ENCODE results near the gene GTSE1. TPM values are rescaled to one million over a fixed set of nuclear protein-coding genes. Genes with fewer than 3 reads are reported as not detected.

The GTSE1 gene
- total and polyA plus RNA-seq, 2 of the 13 experiments (the other 11 are each of a cell fraction or from before 2014, with no cell fraction given), result 10.7 to 13.5 TPM

GRCh38 chr22:46250035-46250782, 46.5 kb upstream of the GTSE1 start, which contains the start of gene CDPF1 (continued):
- TF ChIP-seq HNF1A (IDR thresholded peaks at IDR 0.05; ENCODE audit: low read depth), result no peak
- peak; percentile 75; the same call in 1 of the 2 replicates for TF ChIP-seq HNF1A (CRISPR knock-in tag; IDR thresholded peaks at IDR 0.05; ENCODE audit: borderline replicate concordance)
- peak; percentile 89 for TF ChIP-seq ZFX (CRISPR knock-in tag; IDR thresholded peaks at IDR 0.05; ENCODE audit: low read depth)
- TF ChIP-seq, protein P1, sequence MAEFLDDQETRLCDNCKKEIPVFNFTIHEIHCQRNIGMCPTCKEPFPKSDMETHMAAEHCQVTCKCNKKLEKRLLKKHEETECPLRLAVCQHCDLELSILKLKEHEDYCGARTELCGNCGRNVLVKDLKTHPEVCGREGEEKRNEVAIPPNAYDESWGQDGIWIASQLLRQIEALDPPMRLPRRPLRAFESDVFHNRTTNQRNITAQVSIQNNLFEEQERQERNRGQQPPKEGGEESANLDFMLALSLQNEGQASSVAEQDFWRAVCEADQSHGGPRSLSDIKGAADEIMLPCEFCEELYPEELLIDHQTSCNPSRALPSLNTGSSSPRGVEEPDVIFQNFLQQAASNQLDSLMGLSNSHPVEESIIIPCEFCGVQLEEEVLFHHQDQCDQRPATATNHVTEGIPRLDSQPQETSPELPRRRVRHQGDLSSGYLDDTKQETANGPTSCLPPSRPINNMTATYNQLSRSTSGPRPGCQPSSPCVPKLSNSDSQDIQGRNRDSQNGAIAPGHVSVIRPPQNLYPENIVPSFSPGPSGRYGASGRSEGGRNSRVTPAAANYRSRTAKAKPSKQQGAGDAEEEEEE (CRISPR knock-in tag; IDR thresholded peaks at IDR 0.05; ENCODE audit: borderline replicate concordance), result no peak
- TF ChIP-seq SRSF4 (IDR thresholded peaks at IDR 0.05; ENCODE audit: low read depth, low read length, poor library complexity, severe bottlenecking), result no peak
- no peak; the same call in 1 of the 2 replicates for TF ChIP-seq ARHGAP35 (CRISPR knock-in tag; IDR thresholded peaks at IDR 0.05; ENCODE audit: borderline replicate concordance)
- TF ChIP-seq NCOA2 (CRISPR knock-in tag; IDR thresholded peaks at IDR 0.05), result peak; percentile 30; the same call in 1 of the 2 replicates
- TF ChIP-seq, protein P2, sequence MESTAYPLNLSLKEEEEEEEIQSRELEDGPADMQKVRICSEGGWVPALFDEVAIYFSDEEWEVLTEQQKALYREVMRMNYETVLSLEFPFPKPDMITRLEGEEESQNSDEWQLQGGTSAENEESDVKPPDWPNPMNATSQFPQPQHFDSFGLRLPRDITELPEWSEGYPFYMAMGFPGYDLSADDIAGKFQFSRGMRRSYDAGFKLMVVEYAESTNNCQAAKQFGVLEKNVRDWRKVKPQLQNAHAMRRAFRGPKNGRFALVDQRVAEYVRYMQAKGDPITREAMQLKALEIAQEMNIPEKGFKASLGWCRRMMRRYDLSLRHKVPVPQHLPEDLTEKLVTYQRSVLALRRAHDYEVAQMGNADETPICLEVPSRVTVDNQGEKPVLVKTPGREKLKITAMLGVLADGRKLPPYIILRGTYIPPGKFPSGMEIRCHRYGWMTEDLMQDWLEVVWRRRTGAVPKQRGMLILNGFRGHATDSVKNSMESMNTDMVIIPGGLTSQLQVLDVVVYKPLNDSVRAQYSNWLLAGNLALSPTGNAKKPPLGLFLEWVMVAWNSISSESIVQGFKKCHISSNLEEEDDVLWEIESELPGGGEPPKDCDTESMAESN (CRISPR knock-in tag; conservative IDR thresholded peaks at IDR 0.05), result peak; percentile 87
- peak; percentile 89 for TF ChIP-seq YEATS4 (CRISPR knock-in tag; IDR thresholded peaks at IDR 0.05; ENCODE audit: borderline replicate concordance)
- TF ChIP-seq, protein P3, sequence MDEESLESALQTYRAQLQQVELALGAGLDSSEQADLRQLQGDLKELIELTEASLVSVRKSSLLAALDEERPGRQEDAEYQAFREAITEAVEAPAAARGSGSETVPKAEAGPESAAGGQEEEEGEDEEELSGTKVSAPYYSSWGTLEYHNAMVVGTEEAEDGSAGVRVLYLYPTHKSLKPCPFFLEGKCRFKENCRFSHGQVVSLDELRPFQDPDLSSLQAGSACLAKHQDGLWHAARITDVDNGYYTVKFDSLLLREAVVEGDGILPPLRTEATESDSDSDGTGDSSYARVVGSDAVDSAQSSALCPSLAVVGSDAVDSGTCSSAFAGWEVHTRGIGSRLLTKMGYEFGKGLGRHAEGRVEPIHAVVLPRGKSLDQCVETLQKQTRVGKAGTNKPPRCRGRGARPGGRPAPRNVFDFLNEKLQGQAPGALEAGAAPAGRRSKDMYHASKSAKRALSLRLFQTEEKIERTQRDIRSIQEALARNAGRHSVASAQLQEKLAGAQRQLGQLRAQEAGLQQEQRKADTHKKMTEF (CRISPR knock-in tag; IDR thresholded peaks at IDR 0.05), result peak; percentile 79
- TF ChIP-seq ZNF569 (CRISPR knock-in tag; IDR thresholded peaks at IDR 0.05; ENCODE audit: borderline replicate concordance), result no peak
- TF ChIP-seq MBNL3 (CRISPR knock-in tag; conservative IDR thresholded peaks at IDR 0.05), result no peak
- TF ChIP-seq, protein P4, sequence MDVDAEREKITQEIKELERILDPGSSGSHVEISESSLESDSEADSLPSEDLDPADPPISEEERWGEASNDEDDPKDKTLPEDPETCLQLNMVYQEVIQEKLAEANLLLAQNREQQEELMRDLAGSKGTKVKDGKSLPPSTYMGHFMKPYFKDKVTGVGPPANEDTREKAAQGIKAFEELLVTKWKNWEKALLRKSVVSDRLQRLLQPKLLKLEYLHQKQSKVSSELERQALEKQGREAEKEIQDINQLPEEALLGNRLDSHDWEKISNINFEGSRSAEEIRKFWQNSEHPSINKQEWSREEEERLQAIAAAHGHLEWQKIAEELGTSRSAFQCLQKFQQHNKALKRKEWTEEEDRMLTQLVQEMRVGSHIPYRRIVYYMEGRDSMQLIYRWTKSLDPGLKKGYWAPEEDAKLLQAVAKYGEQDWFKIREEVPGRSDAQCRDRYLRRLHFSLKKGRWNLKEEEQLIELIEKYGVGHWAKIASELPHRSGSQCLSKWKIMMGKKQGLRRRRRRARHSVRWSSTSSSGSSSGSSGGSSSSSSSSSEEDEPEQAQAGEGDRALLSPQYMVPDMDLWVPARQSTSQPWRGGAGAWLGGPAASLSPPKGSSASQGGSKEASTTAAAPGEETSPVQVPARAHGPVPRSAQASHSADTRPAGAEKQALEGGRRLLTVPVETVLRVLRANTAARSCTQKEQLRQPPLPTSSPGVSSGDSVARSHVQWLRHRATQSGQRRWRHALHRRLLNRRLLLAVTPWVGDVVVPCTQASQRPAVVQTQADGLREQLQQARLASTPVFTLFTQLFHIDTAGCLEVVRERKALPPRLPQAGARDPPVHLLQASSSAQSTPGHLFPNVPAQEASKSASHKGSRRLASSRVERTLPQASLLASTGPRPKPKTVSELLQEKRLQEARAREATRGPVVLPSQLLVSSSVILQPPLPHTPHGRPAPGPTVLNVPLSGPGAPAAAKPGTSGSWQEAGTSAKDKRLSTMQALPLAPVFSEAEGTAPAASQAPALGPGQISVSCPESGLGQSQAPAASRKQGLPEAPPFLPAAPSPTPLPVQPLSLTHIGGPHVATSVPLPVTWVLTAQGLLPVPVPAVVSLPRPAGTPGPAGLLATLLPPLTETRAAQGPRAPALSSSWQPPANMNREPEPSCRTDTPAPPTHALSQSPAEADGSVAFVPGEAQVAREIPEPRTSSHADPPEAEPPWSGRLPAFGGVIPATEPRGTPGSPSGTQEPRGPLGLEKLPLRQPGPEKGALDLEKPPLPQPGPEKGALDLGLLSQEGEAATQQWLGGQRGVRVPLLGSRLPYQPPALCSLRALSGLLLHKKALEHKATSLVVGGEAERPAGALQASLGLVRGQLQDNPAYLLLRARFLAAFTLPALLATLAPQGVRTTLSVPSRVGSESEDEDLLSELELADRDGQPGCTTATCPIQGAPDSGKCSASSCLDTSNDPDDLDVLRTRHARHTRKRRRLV (CRISPR knock-in tag; IDR thresholded peaks at IDR 0.05), result no peak; the same call in 1 of the 2 replicates

Measured in HepG2 (cell line).